Choroid plexus epithelial cell (primary cell): ENCODE data around the gene SH3GL1.
A peak's percentile ranks its signal among the peaks of the same experiment; 100 is the strongest.
"Not testable (repeated sequence)": the region's sequence is repeated elsewhere in the genome, so short reads cannot be mapped to it uniquely, and the experiment has no call there.

ENCODE experiments used
- DNase-seq: peaks from one replicate; pipeline ENCODE4 v3.0.0-alpha.2; 2010; ENCODE audit warnings: low read depth
- H3K4me3 ChIP-seq: 2 replicates; pipeline ENCODE4 v1.5.1; 2011; ENCODE audit warnings: low read depth, mild to moderate bottlenecking, control low read depth, low read length, moderate library complexity
- TF ChIP-seq, protein P1 (sequence below): conservative IDR thresholded peaks from 2 replicates; pipeline ENCODE4 v1.5.1; 2011; ENCODE audit warnings: low read depth, mild to moderate bottlenecking, control low read depth, inconsistent platforms, low read length, moderate library complexity

The SH3GL1 gene

DNA sequence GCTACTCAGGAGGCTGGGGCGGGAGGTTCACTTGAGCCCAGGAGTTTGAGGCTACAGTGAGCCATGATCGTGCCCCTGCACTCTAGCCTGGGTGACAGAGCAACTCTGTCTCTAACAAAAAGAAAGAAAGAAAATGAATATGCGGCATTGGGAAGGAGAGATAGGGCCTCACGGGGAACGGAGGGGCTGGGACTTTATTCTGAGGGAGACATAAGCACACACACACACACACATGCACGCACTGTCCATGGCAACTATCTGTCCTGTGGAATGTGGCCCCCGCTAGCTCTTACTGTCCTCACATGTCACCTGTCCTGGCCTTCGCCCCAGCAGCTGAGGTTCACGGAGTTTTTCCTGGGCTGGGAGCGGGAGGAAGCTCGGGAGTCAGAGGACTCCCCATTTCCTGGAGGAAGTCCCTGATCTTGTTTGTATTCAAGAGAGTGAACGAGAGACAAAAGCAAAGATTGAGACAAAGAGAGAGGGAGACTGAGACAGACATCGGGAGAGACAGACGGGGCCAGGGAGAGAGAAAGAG lies 62.4 kb downstream of the SH3GL1 start:
- DNase-seq, result peak; percentile 27
- TF ChIP-seq, protein P1, sequence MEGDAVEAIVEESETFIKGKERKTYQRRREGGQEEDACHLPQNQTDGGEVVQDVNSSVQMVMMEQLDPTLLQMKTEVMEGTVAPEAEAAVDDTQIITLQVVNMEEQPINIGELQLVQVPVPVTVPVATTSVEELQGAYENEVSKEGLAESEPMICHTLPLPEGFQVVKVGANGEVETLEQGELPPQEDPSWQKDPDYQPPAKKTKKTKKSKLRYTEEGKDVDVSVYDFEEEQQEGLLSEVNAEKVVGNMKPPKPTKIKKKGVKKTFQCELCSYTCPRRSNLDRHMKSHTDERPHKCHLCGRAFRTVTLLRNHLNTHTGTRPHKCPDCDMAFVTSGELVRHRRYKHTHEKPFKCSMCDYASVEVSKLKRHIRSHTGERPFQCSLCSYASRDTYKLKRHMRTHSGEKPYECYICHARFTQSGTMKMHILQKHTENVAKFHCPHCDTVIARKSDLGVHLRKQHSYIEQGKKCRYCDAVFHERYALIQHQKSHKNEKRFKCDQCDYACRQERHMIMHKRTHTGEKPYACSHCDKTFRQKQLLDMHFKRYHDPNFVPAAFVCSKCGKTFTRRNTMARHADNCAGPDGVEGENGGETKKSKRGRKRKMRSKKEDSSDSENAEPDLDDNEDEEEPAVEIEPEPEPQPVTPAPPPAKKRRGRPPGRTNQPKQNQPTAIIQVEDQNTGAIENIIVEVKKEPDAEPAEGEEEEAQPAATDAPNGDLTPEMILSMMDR, result no peak
- peak overlapping the region; percentile 52 for H3K4me3 ChIP-seq

DNA sequence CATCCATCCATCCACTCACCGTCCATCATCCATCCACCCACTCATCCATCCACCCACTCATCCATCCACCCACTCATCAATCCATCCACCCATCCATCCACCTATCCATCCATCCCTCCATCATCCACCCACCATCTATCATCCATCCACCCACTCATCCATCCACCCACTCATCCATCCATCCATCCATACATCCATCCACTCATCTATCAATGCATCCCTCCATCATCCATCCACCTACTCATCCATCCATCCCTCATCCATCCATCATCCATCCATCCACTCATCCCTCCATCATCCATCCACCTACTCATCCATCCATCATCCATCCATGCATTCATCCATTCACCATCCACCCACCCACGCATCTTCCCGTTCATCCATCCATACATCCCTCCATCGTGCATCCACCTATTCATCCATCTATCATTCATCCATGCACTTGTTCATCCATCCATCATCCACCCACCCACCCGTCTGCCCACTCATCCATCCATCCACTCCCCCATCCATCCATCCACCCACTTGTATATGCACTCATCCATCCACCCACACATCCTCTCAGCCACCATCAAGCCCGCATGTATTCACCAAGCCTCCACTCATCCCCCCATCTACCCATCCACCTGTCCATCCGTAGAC lies 65.3 kb downstream of the SH3GL1 start:
- no peak for DNase-seq
- no peak overlapping the region for H3K4me3 ChIP-seq
- TF ChIP-seq, protein P1, result no peak

DNA sequence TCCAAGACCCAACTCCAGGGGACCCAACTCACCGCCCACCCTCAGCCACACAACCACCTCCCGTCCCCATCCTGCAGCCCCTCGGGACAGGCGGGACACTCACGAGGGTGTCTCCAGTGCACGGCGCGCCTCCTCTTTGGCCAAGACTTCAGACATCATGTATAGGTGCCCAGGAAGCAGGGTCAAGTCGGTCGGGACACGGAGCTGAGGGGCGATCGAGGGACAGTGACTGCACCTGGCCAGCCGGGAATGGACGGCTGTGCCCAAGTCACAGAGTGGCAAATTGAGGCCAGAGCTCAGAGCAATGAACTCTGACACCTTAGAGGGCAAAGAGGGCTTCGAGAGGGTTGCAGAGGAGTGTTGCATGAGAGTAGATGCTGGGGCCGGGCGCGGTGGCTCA lies 70.5 kb downstream of the SH3GL1 start:
- DNase-seq, result no peak
- H3K4me3 ChIP-seq, result no peak overlapping the region
- TF ChIP-seq, protein P1, result no peak

DNA sequence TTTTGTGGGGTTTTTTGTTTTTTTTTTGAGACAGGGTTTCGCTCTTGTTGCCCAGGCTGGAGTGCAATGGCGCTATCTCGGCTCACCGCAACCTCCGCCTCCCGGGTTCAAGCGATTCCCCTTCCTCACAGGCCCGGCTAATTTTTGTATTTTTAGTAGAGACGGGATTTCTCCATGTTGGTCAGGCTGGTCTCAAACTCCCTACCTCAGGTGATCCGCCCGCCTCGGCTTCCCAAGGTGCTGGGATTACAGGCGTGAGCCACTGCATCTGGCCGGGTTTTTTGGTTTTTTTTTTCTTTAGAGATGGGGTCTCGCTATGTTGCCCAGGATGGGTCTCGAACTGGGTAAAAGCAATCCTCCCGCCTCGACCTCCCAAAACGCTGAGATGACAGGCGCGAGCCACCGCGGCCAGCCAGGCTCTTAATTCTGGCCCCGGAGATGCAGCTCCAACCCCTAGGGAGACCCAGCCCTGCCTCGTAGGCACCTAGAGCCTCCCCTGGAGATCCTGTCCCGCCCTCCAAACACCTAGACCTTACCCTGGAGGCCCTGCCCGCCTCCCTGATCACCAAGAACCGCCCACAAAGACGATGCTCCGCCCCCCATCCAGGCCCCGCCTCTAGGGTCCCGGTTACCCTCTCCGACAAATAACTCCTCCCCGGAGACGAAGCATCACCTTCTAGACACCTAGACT lies 71.2 kb downstream of the SH3GL1 start:
- not testable (repeated sequence) for DNase-seq
- peak overlapping the region; percentile 66 for H3K4me3 ChIP-seq

DNA sequence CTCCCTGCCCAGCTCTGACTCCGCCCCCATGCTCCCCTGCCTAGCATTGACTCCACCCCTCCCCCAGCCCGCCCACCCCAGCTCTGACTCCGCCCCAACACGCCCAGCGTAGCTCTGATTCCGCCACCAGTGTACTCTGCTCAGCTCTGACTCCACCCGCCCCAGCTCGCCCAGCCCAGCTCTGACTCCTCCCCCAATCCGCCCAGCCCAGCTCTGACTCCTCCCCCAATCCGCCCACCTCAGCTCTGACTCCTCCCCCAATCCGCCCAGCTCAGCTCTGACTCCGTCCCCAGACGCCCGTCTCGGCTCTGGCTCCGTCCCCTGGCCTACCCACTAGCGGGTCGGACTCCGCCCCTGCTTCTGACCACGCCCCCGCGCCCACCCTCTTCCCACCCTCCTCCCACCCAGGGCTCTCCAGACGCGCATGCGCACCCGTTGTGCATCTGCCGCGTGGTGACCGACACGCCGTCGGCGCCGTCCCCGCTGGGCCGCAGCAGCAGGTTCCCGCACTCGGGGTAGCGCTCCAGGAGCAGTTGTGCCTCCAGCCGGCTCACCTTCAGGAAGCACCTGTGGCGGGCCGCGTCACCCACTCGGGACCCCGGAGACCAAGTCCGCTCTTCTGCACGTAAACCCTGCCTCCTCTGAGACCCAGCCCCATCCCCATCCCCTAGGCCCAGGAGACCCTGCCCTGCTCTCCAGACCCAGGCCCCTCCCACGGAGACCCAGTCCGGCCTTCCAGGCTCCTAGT lies 71.9 kb downstream of the SH3GL1 start:
- DNase-seq, result peak; percentile 98
- H3K4me3 ChIP-seq, result peak overlapping the region; percentile 66
- TF ChIP-seq, protein P1, result no peak

DNA sequence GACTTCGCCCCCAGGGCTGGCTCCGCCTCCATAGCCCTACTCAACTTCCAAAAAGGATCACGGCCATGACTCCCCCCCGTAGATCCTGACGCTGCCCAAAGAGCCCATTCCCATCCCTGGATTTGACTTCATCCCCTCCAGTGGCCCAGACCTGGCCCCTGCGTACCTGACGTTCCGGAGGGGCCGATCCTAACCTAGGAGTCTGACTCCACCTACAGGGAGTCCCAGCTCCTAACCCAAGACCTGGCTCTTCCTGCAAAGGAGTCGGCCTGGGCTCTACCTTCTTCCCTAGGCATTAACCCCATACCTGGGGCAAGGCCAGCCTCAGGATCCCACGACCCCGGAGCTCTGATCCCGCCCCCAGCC lies 72.5 kb downstream of the SH3GL1 start:
- DNase-seq, result no peak
- peak overlapping the region; percentile 47 for H3K4me3 ChIP-seq
- TF ChIP-seq, protein P1, result peak; percentile 5

DNA sequence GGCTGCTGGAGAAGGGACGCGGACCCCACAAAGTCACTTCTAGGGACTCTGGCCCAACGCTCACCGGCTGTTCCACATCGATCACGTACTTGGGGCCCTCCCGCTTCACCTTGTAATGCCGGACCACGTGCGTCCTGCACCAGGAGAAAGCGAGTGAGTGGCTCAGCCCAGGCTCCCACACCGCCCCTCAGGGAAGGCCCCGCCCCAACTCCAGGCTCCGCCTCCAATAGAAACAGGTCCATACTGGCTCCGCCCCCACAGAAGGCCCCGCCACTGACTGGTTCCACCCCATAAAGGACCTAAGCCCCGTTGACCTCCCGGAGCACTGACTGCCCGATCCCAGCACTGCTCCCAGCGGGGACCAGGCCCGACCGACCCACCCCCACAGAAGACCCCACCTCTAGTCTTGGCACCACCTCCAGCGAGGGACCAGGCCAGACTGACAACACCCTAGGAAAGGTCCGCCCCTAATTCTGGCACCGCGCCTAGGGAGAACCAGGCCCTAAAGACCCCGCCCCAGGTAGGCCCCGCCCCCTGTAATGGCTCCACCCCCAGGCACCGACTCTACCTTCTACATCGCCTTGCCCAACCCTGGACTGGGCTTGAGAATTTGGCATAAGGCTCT lies 73.0 kb downstream of the SH3GL1 start:
- DNase-seq, result peak; percentile 78
- peak overlapping the region; percentile 47 for H3K4me3 ChIP-seq
- TF ChIP-seq, protein P1, result no peak
